GM23338 (cell line): ENCODE results near the gene PPM1N. TPM values are rescaled to one million over a fixed set of nuclear protein-coding genes. Genes with fewer than 3 reads are reported as not detected.
A peak's percentile ranks its signal among the peaks of the same experiment; 100 is the strongest.

ENCODE experiments used
- ATAC-seq: fragments of 200-7000 bp; cut with Tn5 transposase; 3 replicates; pipeline ENCODE4 v1.9.1; 2020
- DNase-seq: peaks from one replicate; pipeline ENCODE4 v3.0.0-alpha.2; 2015; ENCODE audit warnings: low spot score
- H2AFZ ChIP-seq: fragments of 200-600 bp; sonication (generic); 2 replicates; pipeline ENCODE4 v1.8.0; 2016; ENCODE audit warnings: antibody characterized with exemption, mild to moderate bottlenecking, moderate library complexity
- H3F3A ChIP-seq: fragments of 200-600 bp; sonication (generic); replicated peaks from 2 replicates; pipeline ENCODE4 v1.8.0; 2017; ENCODE audit warnings: antibody characterized with exemption, mixed run types, low read depth
- H3K27ac ChIP-seq: fragments of 200-600 bp; sonication (generic); 2 replicates; pipeline ENCODE4 v1.6.1; 2016; ENCODE audit warnings: low read depth
- H3K27me3 ChIP-seq: fragments of 200-600 bp; sonication (generic); 2 replicates; pipeline ENCODE4 v1.8.0; 2016; ENCODE audit warnings: mild to moderate bottlenecking, mixed run types, moderate library complexity; ENCODE audit not compliant: insufficient read depth
- H3K36me3 ChIP-seq: fragments of 200-600 bp; sonication (generic); 2 replicates; pipeline ENCODE4 v1.8.0; 2016; ENCODE audit warnings: mild to moderate bottlenecking; ENCODE audit not compliant: insufficient read depth
- H3K4me1 ChIP-seq: fragments of 200-600 bp; sonication (generic); 2 replicates; pipeline ENCODE4 v1.8.0; 2016; ENCODE audit warnings: mild to moderate bottlenecking, moderate library complexity; ENCODE audit not compliant: insufficient read depth
- H3K4me2 ChIP-seq: fragments of 200-600 bp; sonication (generic); 2 replicates; pipeline ENCODE4 v1.7.1; 2017; ENCODE audit warnings: mixed run types
- H3K4me3 ChIP-seq: fragments of 200-600 bp; sonication (generic); 2 replicates; pipeline ENCODE4 v1.6.1; 2016; ENCODE audit warnings: mixed run types
- H3K79me2 ChIP-seq: fragments of 200-600 bp; sonication (generic); replicated peaks from 2 replicates; pipeline ENCODE4 v1.8.0; 2017; ENCODE audit warnings: mild to moderate bottlenecking; ENCODE audit not compliant: insufficient read depth
- H3K9me2 ChIP-seq: fragments of 200-600 bp; sonication (generic); 2 replicates; pipeline ENCODE4 v1.8.0; 2017; ENCODE audit not compliant: insufficient read depth
- H4K20me1 ChIP-seq: fragments of 200-600 bp; sonication (generic); replicated peaks from 2 replicates; pipeline ENCODE4 v1.8.0; 2017; ENCODE audit warnings: mild to moderate bottlenecking; ENCODE audit not compliant: insufficient read depth
- H3K27ac Mint-ChIP-seq: 2 replicates; pipeline ENCODE4 v1.8.0; 2020; ENCODE audit warnings: inconsistent platforms, mild to moderate bottlenecking, moderate library complexity, mixed read lengths
- H3K27me3 Mint-ChIP-seq: 3 replicates; pipeline ENCODE4 v1.8.0; 2022; ENCODE audit warnings: low read depth, mild to moderate bottlenecking, moderate library complexity, mixed read lengths, inconsistent platforms; ENCODE audit not compliant: insufficient read depth, poor library complexity
- H3K36me3 Mint-ChIP-seq: 3 replicates; pipeline ENCODE4 v1.8.0; 2021; ENCODE audit warnings: low read depth, mild to moderate bottlenecking, inconsistent platforms, moderate library complexity, mixed read lengths
- H3K4me1 Mint-ChIP-seq: 3 replicates; pipeline ENCODE4 v1.8.0; 2020; ENCODE audit warnings: mild to moderate bottlenecking, inconsistent platforms, mixed read lengths
- H3K4me3 Mint-ChIP-seq: 3 replicates; pipeline ENCODE4 v1.8.0; 2021; ENCODE audit warnings: moderate library complexity, mild to moderate bottlenecking, inconsistent platforms, mixed read lengths
- H3K9me3 Mint-ChIP-seq: 3 replicates; pipeline ENCODE4 v1.8.0; 2020; ENCODE audit warnings: moderate library complexity, mild to moderate bottlenecking, inconsistent platforms, mixed read lengths
- POLR2AphosphoS5 ChIP-seq: IDR thresholded peaks from 2 replicates; pipeline ENCODE4 v1.6.1; 2016; ENCODE audit warnings: antibody characterized with exemption, low read depth
- REST ChIP-seq: IDR thresholded peaks from one replicate; pipeline ENCODE4 v1.6.1; 2018; ENCODE audit warnings: antibody characterized with exemption; ENCODE audit not compliant: unreplicated experiment
- ZNF114 ChIP-seq: fragments of 250-450 bp; sonication (Bioruptor Pico); IDR thresholded peaks from 2 replicates; pipeline ENCODE4 v1.5.0; 2020; ENCODE audit warnings: mild to moderate bottlenecking, moderate library complexity
- ZNF331 ChIP-seq: fragments of 250-450 bp; sonication (Bioruptor Pico); IDR thresholded peaks from 2 replicates; pipeline ENCODE4 v1.5.0; 2020; ENCODE audit warnings: low read depth, mild to moderate bottlenecking, moderate library complexity
- polyA plus RNA-seq: library from polyadenylated mRNA; unstranded; fragments of >200 nt; fragmentation: Nextera tagmentation; extraction: Ambion mirVana; gene quantifications from 2 replicates; pipeline ENCODE4 v1.2.1, GENCODE V29; 2016
- total RNA-seq: library from RNA; depleted of rRNA; stranded (reverse); fragments of >200 nt; shearing (Covaris generic); gene quantifications from 2 replicates; pipeline ENCODE4 v1.2.3, GENCODE V29; 2014
- TF ChIP-seq, protein P1 (sequence below), 2 experiments: fragments of 200-600 bp in 1 of 2; sonication (generic) in 1 of 2; conservative IDR thresholded peaks; 2 replicates each; pipeline versions ENCODE4 v1.5.1 to v1.6.1; 2016 to 2017; ENCODE audit warnings: antibody characterized with exemption in 2 of 2, low read depth in 2 of 2, mild to moderate bottlenecking in 2 of 2, moderate library complexity in 1 of 2

PPM1N gene
- total and polyA plus RNA-seq, 2 experiments from 2014 or later = 15.2 to 25.1 TPM

DNA sequence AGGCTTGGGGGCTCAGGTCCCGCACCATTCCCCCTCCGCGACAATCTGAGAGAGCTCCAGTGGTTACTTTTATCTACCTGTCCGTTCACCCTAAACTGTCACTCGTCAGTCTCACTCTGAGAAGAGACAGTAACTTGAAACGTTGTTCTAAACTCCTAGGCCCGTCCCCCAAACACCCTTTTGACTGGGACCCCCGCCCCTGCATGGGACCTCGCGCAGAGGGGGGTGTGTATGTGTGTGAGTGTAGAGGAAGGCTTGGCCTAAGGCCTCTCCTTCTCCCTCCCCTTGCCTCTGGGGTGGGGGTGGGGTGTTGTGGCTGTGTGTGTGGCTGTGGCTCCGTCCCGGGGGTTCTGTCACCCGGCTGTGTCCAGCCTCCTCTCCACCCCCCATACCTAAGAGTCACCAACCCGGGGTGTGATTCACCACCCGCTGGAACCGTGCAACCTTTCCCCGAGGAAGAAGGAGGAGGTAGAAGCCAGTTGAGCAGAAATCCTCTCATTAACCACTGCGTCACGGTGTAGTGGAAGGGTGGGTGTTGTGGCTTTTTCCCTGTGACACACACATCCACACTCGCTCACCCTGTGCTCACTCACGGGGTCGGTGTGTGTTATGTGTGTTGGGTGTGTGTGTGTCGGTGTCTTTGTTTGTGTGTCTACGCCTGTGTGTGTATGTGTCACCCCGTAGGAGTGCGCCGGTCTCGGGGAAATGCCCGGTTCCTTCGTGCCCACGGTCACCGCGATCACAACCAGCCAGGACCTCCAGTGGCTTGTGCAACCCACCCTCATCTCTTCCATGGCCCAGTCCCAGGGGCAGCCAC is 28.1 kb upstream of the PPM1N start (continued):
- TF ChIP-seq REST (no peak), POLR2AphosphoS5 (no peak), ZNF331 (no peak)
- TF ChIP-seq, protein P1, sequence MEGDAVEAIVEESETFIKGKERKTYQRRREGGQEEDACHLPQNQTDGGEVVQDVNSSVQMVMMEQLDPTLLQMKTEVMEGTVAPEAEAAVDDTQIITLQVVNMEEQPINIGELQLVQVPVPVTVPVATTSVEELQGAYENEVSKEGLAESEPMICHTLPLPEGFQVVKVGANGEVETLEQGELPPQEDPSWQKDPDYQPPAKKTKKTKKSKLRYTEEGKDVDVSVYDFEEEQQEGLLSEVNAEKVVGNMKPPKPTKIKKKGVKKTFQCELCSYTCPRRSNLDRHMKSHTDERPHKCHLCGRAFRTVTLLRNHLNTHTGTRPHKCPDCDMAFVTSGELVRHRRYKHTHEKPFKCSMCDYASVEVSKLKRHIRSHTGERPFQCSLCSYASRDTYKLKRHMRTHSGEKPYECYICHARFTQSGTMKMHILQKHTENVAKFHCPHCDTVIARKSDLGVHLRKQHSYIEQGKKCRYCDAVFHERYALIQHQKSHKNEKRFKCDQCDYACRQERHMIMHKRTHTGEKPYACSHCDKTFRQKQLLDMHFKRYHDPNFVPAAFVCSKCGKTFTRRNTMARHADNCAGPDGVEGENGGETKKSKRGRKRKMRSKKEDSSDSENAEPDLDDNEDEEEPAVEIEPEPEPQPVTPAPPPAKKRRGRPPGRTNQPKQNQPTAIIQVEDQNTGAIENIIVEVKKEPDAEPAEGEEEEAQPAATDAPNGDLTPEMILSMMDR (conservative IDR thresholded peaks at IDR 0.05; ENCODE audit: low read depth in 2 of 2) = no peak

DNA sequence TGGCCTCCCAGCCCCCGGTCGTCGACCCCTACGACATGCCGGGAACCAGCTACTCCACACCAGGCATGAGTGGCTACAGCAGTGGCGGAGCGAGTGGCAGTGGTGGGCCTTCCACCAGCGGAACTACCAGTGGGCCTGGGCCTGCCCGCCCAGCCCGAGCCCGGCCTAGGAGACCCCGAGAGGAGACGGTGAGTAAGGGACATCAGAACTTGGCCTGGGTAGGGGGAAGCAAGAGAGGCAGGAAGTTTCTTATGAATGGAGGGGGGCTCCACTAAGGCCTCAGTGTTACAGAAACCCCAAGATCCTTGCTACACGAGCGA is 27.5 kb upstream of the PPM1N start:
- ATAC-seq = no peak

GRCh38 chr19:45471111-45471930 is 26.9 kb upstream of the PPM1N start:
- Histone ChIP-seq H2AFZ (no peak overlapping the region), H3K27me3 (peaks cover 61% of the 10 kb centered on the region), H3K36me3 (no peaks in the 10 kb centered on the region), H3K9me2 (no peaks in the 10 kb centered on the region), H3K4me3 (no peak overlapping the region), H3K79me2 (no peaks in the 10 kb centered on the region), H3F3A (peaks cover 13% of the 10 kb centered on the region), H3K27ac (no peak overlapping the region), H3K4me2 (no peak overlapping the region), H4K20me1 (no peaks in the 10 kb centered on the region), H3K4me1 (peaks cover 25% of the 10 kb centered on the region; the same call in 1 of the 2 replicates)
- no peak overlapping the region for H3K27ac Mint-ChIP-seq
- ATAC-seq (no peak), DNase-seq (no peak)
- H3K4me1 Mint-ChIP-seq = peaks cover 34% of the 10 kb centered on the region
- no peaks in the 10 kb centered on the region; the same call in 2 of the 3 replicates for H3K36me3 Mint-ChIP-seq
- peak overlapping the region; percentile 76; the same call in 2 of the 3 replicates for H3K4me3 Mint-ChIP-seq
- no peaks in the 10 kb centered on the region for H3K9me3 Mint-ChIP-seq
- peaks cover 42% of the 10 kb centered on the region for H3K27me3 Mint-ChIP-seq
- no peak for TF ChIP-seq REST
- no peak for TF ChIP-seq ZNF114 (CRISPR knock-in tag)

More for the DNA sequence above, 27.5 kb upstream of the PPM1N start:
- no peaks in the 10 kb centered on the region for H3K79me2 ChIP-seq
- H3K36me3 Mint-ChIP-seq = no peaks in the 10 kb centered on the region; the same call in 2 of the 3 replicates
- H3K4me2 ChIP-seq = no peak overlapping the region
- peaks cover 34% of the 10 kb centered on the region for H3K4me1 Mint-ChIP-seq
- no peak overlapping the region for H3K27ac ChIP-seq
- peaks cover 25% of the 10 kb centered on the region; the same call in 1 of the 2 replicates for H3K4me1 ChIP-seq
- DNase-seq = no peak
- no peak for TF ChIP-seq ZNF114 (CRISPR knock-in tag)
- H3K4me3 ChIP-seq = no peak overlapping the region
- peaks cover 17% of the 10 kb centered on the region for H3F3A ChIP-seq
- no peaks in the 10 kb centered on the region for H3K9me3 Mint-ChIP-seq
- no peaks in the 10 kb centered on the region for H3K36me3 ChIP-seq
- H3K4me3 Mint-ChIP-seq = no peak overlapping the region
- H2AFZ ChIP-seq = no peak overlapping the region
- no peak overlapping the region for H3K27ac Mint-ChIP-seq
- no peaks in the 10 kb centered on the region for H4K20me1 ChIP-seq
- peaks cover 61% of the 10 kb centered on the region for H3K27me3 ChIP-seq
- no peaks in the 10 kb centered on the region for H3K9me2 ChIP-seq
- H3K27me3 Mint-ChIP-seq = peaks cover 42% of the 10 kb centered on the region
